ENCODE measurements around the gene ARHGEF38. TPM values are rescaled to one million over a fixed set of nuclear protein-coding genes. Genes with fewer than 3 reads are reported as not detected.

ARHGEF38 gene
- total RNA-seq, 1 donor from 2014 or later, result 1.6 TPM

DNA sequence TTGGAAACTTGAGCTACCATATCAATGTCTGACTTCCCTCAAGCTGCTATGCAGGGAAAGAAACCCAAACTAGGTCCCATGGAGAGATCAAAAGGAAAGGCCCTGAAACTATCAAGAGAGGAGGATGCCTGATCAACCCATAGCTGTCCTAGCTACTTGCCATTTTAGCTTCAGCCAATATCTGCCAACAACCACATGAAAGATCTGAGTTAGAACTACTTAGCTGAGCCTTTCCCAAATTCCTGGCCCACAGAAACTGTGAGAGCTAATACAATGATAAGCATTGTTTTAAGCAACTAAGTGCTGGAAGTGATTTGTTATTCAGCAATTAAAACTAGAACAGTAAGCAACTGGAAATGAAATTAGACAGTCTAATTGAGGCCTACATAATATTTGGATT is 6.3 kb upstream of the ARHGEF38 start:
- no peaks in the 10 kb centered on the region for H3K9me3 Mint-ChIP-seq (ENCODE audit: low read depth)
- no peak overlapping the region for H3K4me3 Mint-ChIP-seq (ENCODE audit: low read depth)
- H3K36me3 Mint-ChIP-seq (ENCODE audit: insufficient read depth), result no peaks in the 10 kb centered on the region
- H3K27me3 Mint-ChIP-seq, result no peaks in the 10 kb centered on the region
- TF ChIP-seq, protein P1, sequence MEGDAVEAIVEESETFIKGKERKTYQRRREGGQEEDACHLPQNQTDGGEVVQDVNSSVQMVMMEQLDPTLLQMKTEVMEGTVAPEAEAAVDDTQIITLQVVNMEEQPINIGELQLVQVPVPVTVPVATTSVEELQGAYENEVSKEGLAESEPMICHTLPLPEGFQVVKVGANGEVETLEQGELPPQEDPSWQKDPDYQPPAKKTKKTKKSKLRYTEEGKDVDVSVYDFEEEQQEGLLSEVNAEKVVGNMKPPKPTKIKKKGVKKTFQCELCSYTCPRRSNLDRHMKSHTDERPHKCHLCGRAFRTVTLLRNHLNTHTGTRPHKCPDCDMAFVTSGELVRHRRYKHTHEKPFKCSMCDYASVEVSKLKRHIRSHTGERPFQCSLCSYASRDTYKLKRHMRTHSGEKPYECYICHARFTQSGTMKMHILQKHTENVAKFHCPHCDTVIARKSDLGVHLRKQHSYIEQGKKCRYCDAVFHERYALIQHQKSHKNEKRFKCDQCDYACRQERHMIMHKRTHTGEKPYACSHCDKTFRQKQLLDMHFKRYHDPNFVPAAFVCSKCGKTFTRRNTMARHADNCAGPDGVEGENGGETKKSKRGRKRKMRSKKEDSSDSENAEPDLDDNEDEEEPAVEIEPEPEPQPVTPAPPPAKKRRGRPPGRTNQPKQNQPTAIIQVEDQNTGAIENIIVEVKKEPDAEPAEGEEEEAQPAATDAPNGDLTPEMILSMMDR (IDR thresholded peaks at IDR 0.05; ENCODE audit: unreplicated experiment), result no peak
- peaks cover 7% of the 10 kb centered on the region for H3K4me1 Mint-ChIP-seq (ENCODE audit: low read depth)
- no peak for DNase-seq (ENCODE audit: low spot score, unreplicated experiment)
- no peak overlapping the region for H3K27ac Mint-ChIP-seq

DNA sequence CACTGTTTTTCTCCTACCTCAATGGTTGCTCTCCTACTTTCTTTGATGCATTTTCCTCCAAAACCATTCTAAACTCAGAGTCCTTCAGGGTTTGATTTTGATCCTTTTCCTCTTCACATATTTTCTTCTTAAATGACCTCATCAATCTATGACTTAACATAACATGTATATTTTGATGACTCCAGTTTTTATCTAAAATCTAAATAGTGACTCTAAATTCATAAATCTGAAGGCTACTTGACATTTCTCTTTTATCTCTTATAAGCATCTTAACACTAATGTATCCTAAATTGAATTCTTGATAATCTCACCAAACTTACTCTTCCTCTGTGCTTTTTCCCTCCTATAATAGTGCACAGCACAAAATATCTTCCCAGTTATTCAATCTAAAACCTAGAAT is 4.7 kb upstream of the ARHGEF38 start:
- H3K4me3 Mint-ChIP-seq (ENCODE audit: low read depth), result no peak overlapping the region
- no peaks in the 10 kb centered on the region for H3K27me3 Mint-ChIP-seq
- DNase-seq (ENCODE audit: low spot score, unreplicated experiment), result no peak
- TF ChIP-seq, protein P1 (IDR thresholded peaks at IDR 0.05; ENCODE audit: unreplicated experiment), result no peak
- H3K36me3 Mint-ChIP-seq (ENCODE audit: insufficient read depth), result no peaks in the 10 kb centered on the region
- no peaks in the 10 kb centered on the region for H3K9me3 Mint-ChIP-seq (ENCODE audit: low read depth)
- H3K27ac Mint-ChIP-seq, result no peak overlapping the region
- H3K4me1 Mint-ChIP-seq (ENCODE audit: low read depth), result peaks cover 18% of the 10 kb centered on the region

DNA sequence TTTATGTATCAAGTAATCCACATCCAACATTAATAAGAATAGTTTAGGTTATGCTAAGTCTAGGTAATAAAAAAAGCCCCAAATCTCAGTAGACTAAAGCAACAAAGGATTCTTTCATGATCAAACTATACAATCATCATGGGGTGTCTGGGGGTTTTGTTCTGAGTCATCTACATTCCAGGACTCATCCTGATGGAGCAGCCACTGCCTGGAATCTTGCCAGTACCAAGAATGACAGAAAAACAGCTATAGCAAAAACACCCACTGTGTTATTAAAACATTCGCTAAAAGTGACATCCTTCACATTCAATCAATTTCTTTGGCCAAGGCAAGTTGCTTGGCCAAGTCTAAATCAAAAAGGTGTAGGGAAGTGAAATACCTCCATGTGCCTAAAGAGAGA is 3.9 kb upstream of the ARHGEF38 start:
- TF ChIP-seq, protein P1 (IDR thresholded peaks at IDR 0.05; ENCODE audit: unreplicated experiment), result no peak
- Mint-ChIP-seq H3K27ac (no peak overlapping the region), H3K4me3 (ENCODE audit: low read depth) (no peak overlapping the region), H3K4me1 (ENCODE audit: low read depth) (peaks cover 22% of the 10 kb centered on the region), H3K9me3 (ENCODE audit: low read depth) (no peaks in the 10 kb centered on the region), H3K27me3 (no peaks in the 10 kb centered on the region), H3K36me3 (ENCODE audit: insufficient read depth) (no peaks in the 10 kb centered on the region)
- no peak for DNase-seq (ENCODE audit: low spot score, unreplicated experiment)

DNA sequence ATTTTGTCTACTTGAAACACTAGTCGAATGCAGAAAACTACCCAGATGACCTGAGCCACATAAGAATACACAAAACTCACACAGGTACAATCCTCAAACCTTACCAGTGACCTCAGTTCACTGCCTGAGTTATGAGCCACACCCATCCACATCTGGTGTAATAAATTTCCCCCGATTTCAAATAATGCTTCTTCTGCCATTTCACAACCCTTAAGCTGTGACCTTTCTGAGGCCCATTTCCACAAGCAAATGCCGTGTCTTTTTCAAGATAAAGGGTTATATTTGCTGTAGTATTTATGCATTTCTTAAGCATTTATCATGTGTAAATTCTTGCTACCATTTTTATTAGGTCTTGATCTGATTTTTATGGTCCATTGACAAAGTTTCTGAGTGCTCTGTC is 1.8 kb upstream of the ARHGEF38 start:
- TF ChIP-seq, protein P1 (IDR thresholded peaks at IDR 0.05; ENCODE audit: unreplicated experiment), result no peak
- H3K27ac Mint-ChIP-seq, result no peak overlapping the region
- DNase-seq (ENCODE audit: low spot score, unreplicated experiment), result no peak
- no peaks in the 10 kb centered on the region for H3K27me3 Mint-ChIP-seq
- no peaks in the 10 kb centered on the region for H3K9me3 Mint-ChIP-seq (ENCODE audit: low read depth)
- no peaks in the 10 kb centered on the region for H3K36me3 Mint-ChIP-seq (ENCODE audit: insufficient read depth)
- no peak overlapping the region for H3K4me3 Mint-ChIP-seq (ENCODE audit: low read depth)
- H3K4me1 Mint-ChIP-seq (ENCODE audit: low read depth), result peaks cover 25% of the 10 kb centered on the region

DNA sequence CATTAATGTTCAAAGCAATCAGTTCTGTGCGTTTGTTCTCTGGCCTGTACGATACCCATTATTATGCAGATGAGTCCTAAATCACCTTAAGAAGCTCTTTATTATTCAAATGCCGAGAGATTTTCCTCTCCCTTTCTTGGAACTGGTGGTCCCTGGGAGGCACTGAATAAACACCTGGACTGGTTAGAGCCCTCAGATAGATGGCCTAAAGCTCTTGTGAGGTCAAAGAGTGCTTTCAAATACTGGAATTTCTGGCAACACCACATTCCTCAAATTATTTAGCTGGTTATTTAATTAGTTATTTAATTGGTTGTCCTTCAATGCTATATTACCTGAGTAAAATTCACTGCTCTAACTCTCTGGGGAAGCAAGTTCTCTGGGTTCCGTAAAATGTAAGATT is 3.0 kb downstream of the ARHGEF38 start:
- Mint-ChIP-seq H3K4me1 (ENCODE audit: low read depth) (peaks cover 44% of the 10 kb centered on the region), H3K4me3 (ENCODE audit: low read depth) (no peak overlapping the region), H3K36me3 (ENCODE audit: insufficient read depth) (no peaks in the 10 kb centered on the region), H3K27me3 (no peaks in the 10 kb centered on the region), H3K9me3 (ENCODE audit: low read depth) (no peaks in the 10 kb centered on the region), H3K27ac (peak overlapping the region; percentile 57)
- DNase-seq (ENCODE audit: low spot score, unreplicated experiment), result no peak
- TF ChIP-seq, protein P1 (IDR thresholded peaks at IDR 0.05; ENCODE audit: unreplicated experiment), result no peak

Data from progenitor cell of endocrine pancreas (in vitro differentiated cells).